ENCODE data around the gene FBRSL1.

DNA sequence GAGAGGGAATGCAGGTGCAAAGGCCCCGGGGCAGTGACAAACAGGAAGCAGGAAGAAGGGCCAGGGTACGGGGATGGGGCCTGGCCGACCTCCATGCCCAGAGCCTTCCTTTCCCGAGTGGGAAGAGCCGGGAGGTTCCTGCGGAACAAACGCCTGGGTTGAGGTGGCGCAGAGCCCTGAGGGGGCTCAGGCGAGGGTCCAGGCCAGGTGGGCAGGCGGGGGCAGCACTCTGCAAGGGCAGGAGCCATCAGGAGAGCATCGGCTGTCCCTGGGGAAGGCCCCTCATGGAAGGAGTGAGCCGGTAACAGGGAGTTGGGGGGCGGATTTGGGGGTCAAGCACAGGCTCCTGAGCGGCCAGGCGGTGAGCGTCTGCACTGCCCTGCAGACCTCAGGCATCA, 18.1 kb upstream of the FBRSL1 start:
- TF ChIP-seq, protein P1, sequence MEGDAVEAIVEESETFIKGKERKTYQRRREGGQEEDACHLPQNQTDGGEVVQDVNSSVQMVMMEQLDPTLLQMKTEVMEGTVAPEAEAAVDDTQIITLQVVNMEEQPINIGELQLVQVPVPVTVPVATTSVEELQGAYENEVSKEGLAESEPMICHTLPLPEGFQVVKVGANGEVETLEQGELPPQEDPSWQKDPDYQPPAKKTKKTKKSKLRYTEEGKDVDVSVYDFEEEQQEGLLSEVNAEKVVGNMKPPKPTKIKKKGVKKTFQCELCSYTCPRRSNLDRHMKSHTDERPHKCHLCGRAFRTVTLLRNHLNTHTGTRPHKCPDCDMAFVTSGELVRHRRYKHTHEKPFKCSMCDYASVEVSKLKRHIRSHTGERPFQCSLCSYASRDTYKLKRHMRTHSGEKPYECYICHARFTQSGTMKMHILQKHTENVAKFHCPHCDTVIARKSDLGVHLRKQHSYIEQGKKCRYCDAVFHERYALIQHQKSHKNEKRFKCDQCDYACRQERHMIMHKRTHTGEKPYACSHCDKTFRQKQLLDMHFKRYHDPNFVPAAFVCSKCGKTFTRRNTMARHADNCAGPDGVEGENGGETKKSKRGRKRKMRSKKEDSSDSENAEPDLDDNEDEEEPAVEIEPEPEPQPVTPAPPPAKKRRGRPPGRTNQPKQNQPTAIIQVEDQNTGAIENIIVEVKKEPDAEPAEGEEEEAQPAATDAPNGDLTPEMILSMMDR (IDR thresholded peaks at IDR 0.05; ENCODE audit: insufficient read depth, low read length) = no peak
- TF ChIP-seq GABPA (IDR thresholded peaks at IDR 0.05; ENCODE audit: low read depth) = no peak
- TF ChIP-seq SPI1 (IDR thresholded peaks at IDR 0.05; ENCODE audit: borderline replicate concordance, low read depth) = no peak

Measured in HL-60 (cell line).